HepG2 (cell line): Measurements from ENCODE around the gene GLO1. TPM values are rescaled to one million over a fixed set of nuclear protein-coding genes. Genes with fewer than 3 reads are reported as not detected.

Experiments
- NCOR1 ChIP-seq: fragments of 200-600 bp; sonication (generic); IDR thresholded peaks from 2 replicates; pipeline ENCODE4 v1.7.0; 2017; ENCODE audit warnings: antibody characterized with exemption, low read length, borderline replicate concordance
- NR2F6 ChIP-seq, 2 experiments: IDR thresholded peaks; 2 replicates each; pipeline ENCODE4 v1.6.1; 2016; ENCODE audit warnings: antibody characterized with exemption in 1 of 2, mild to moderate bottlenecking in 1 of 2
- PITX1 ChIP-seq: sonication (generic); formaldehyde crosslinking; IDR thresholded peaks from 2 replicates; pipeline ENCODE4 v1.5.1; 2020; ENCODE audit warnings: mild to moderate bottlenecking, missing genetic modification reagents
- SYNCRIP ChIP-seq: fragments of 200-400 bp; formaldehyde crosslinking; IDR thresholded peaks from 2 replicates; pipeline ENCODE4 v1.6.1; 2018; ENCODE audit warnings: mild to moderate bottlenecking, low read depth, low read length; ENCODE audit not compliant: insufficient read depth
- ZBTB38 ChIP-seq: sonication (generic); formaldehyde crosslinking; IDR thresholded peaks from 2 replicates; pipeline ENCODE4 v1.5.1; 2020; ENCODE audit warnings: mild to moderate bottlenecking, missing genetic modification reagents
- ZNF317 ChIP-seq: sonication (generic); formaldehyde crosslinking; IDR thresholded peaks from 2 replicates; pipeline ENCODE4 v1.5.0; 2020; ENCODE audit warnings: mild to moderate bottlenecking, missing genetic modification reagents
- ZNF629 ChIP-seq: sonication (generic); formaldehyde crosslinking; conservative IDR thresholded peaks from 2 replicates; pipeline ENCODE4 v1.5.0; 2020; ENCODE audit warnings: missing genetic modification reagents
- polyA plus RNA-seq, 8 experiments: library from polyadenylated mRNA; depleted of rRNA in 3 of 8; stranded (reverse) in 7 of 8; unstranded in 1 of 8; fragments of >200 nt; fragmentation: Illumina TruSeq in 4 of 8; extraction: Trizol in 4 of 8; gene quantifications; 2 replicates each; pipeline versions ENCODE4 v1.2.1 to v1.2.3, GENCODE V29; 2011 to 2016; ENCODE audit warnings: low read depth in 4 of 8, missing spikeins in 1 of 8, mixed read lengths in 1 of 8; ENCODE audit not compliant: insufficient read depth in 1 of 8
- total RNA-seq, 5 experiments: library from RNA; depleted of rRNA; stranded (reverse); fragments of >200 nt; fragmentation: Illumina TruSeq; extraction: Trizol; gene quantifications; 2 replicates each; pipeline ENCODE4 v1.2.3, GENCODE V29; 2016; ENCODE audit warnings: low read depth in 1 of 5
- TF ChIP-seq, protein P1 (sequence below): sonication (generic); formaldehyde crosslinking; IDR thresholded peaks from 2 replicates; pipeline ENCODE4 v1.5.0; 2020; ENCODE audit warnings: mild to moderate bottlenecking, missing genetic modification reagents
- TF ChIP-seq, protein P2 (sequence below): sonication (generic); formaldehyde crosslinking; IDR thresholded peaks from 2 replicates; pipeline ENCODE4 v1.8.1; 2023; ENCODE audit warnings: mild to moderate bottlenecking, missing genetic modification reagents
- TF ChIP-seq, protein P3 (sequence below): sonication (generic); formaldehyde crosslinking; IDR thresholded peaks from 2 replicates; pipeline ENCODE4 v1.5.0; 2020; ENCODE audit warnings: mild to moderate bottlenecking, missing genetic modification reagents, borderline replicate concordance

The GLO1 gene
- total and polyA plus RNA-seq, 2 of the 13 experiments (the other 11 are each of a cell fraction or from before 2014, with no cell fraction given) = 77.1 to 177 TPM

DNA sequence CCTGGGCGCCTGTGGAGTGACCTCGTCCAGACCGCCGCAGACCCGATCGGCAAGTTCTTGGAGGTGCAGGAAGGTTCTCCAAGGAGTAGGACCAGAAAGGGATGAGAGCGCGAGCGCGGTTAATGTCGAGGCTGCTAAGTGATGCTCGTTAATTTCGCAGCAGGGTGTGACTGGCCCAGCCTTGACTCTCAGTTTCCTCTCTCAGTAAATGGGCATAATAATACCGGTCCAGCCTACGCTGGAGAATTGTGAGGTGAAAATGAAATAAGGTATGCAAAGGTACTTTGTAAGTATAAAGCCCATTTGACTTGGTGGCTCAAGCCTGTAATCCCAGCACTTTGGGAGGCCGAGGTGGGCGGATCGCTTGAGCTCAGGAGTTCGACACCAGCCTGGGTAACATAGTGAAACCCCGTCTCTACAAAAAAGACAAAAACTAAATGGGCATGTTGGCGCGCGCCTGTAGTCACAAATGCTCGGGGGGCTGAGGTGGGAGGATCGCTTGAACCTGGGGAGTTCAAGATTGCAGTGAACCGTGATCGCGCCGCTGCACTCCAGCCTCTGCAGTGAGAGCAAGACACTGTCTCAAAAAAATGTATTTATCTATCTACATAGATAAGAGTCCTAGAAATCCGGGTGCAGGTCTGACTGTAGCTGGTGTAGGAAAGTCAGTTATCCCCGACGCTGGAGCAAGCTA lies 62.6 kb downstream of the GLO1 start (continued):
- TF ChIP-seq, protein P1, sequence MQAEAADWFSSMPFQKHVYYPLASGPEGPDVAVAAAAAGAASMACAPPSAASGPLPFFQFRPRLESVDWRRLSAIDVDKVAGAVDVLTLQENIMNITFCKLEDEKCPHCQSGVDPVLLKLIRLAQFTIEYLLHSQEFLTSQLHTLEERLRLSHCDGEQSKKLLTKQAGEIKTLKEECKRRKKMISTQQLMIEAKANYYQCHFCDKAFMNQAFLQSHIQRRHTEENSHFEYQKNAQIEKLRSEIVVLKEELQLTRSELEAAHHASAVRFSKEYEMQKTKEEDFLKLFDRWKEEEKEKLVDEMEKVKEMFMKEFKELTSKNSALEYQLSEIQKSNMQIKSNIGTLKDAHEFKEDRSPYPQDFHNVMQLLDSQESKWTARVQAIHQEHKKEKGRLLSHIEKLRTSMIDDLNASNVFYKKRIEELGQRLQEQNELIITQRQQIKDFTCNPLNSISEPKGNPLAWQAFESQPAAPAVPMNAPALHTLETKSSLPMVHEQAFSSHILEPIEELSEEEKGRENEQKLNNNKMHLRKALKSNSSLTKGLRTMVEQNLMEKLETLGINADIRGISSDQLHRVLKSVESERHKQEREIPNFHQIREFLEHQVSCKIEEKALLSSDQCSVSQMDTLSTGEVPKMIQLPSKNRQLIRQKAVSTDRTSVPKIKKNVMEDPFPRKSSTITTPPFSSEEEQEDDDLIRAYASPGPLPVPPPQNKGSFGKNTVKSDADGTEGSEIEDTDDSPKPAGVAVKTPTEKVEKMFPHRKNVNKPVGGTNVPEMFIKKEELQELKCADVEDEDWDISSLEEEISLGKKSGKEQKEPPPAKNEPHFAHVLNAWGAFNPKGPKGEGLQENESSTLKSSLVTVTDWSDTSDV = no peak
- TF ChIP-seq PITX1 (CRISPR knock-in tag) = no peak
- TF ChIP-seq, protein P2, sequence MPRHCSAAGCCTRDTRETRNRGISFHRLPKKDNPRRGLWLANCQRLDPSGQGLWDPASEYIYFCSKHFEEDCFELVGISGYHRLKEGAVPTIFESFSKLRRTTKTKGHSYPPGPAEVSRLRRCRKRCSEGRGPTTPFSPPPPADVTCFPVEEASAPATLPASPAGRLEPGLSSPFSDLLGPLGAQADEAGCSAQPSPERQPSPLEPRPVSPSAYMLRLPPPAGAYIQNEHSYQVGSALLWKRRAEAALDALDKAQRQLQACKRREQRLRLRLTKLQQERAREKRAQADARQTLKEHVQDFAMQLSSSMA (CRISPR knock-in tag) = no peak
- TF ChIP-seq ZBTB38 (CRISPR knock-in tag) = no peak
- TF ChIP-seq, protein P3, sequence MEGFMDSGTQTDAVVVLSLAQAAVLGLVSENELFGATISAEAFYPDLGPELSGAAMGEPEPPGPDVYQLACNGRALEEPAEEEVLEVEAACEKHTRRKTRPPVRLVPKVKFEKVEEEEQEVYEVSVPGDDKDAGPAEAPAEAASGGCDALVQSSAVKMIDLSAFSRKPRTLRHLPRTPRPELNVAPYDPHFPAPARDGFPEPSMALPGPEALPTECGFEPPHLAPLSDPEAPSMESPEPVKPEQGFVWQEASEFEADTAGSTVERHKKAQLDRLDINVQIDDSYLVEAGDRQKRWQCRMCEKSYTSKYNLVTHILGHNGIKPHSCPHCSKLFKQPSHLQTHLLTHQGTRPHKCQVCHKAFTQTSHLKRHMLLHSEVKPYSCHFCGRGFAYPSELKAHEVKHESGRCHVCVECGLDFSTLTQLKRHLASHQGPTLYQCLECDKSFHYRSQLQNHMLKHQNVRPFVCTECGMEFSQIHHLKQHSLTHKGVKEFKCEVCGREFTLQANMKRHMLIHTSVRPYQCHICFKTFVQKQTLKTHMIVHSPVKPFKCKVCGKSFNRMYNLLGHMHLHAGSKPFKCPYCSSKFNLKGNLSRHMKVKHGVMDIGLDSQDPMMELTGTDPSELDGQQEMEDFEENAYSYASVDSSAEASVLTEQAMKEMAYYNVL (CRISPR knock-in tag) = peak; percentile 34; the same call in 1 of the 2 replicates
- TF ChIP-seq ZNF317 (CRISPR knock-in tag) = no peak
- peak; percentile 81 for TF ChIP-seq ZNF629 (CRISPR knock-in tag)
- no peak for TF ChIP-seq NR2F6 (IDR thresholded peaks at IDR 0.05)
- no peak for TF ChIP-seq NR2F6 (CRISPR knock-in tag; IDR thresholded peaks at IDR 0.05)
- no peak for TF ChIP-seq SYNCRIP
- no peak for TF ChIP-seq NCOR1
